Stimulated activated naive CD8-positive, alpha-beta T cell treated with anti-CD3 and anti-CD28 coated beads, Interleukin-15, Interleukin-2, amounts not matched to agents 100 ng/mL and 50 ng/mL, for 24 hours (primary cell): ENCODE results near the gene CA5A.
"Not testable (repeated sequence)": the region's sequence is repeated elsewhere in the genome, so short reads cannot be mapped to it uniquely, and the experiment has no call there.

Source experiments
- H3K27ac Mint-ChIP-seq: one replicate; pipeline ENCODE4 v1.8.0; 2021; ENCODE audit warnings: mild to moderate bottlenecking, mixed read lengths
- H3K27me3 Mint-ChIP-seq: one replicate; pipeline ENCODE4 v1.8.0; 2021; ENCODE audit warnings: mixed read lengths
- H3K36me3 Mint-ChIP-seq: one replicate; pipeline ENCODE4 v1.8.0; 2021; ENCODE audit warnings: low read depth, mixed read lengths
- H3K4me1 Mint-ChIP-seq: one replicate; pipeline ENCODE4 v1.8.0; 2021; ENCODE audit warnings: low read depth, mixed read lengths
- H3K4me3 Mint-ChIP-seq: one replicate; pipeline ENCODE4 v1.8.0; 2021; ENCODE audit warnings: mild to moderate bottlenecking, mixed read lengths
- H3K9me3 Mint-ChIP-seq: one replicate; pipeline ENCODE4 v1.8.0; 2021; ENCODE audit warnings: mixed read lengths

The CA5A gene

GRCh38 chr16:87936375-87937230, at the start of gene CA5A:
Gene CA5A, minus strand, starts transcription at chr16:87936529. Its CDS starts 79 bp downstream, at chr16:87936450.
- H3K27ac Mint-ChIP-seq, result no peak within 1 kb of the TSS
- H3K27me3 Mint-ChIP-seq, result no peaks in the 10 kb centered on the region
- H3K4me1 Mint-ChIP-seq, result peaks cover 5% of the 10 kb centered on the region
- no peak within 1 kb of the TSS for H3K4me3 Mint-ChIP-seq
- H3K36me3 Mint-ChIP-seq, result no peaks in the 10 kb centered on the region
- H3K9me3 Mint-ChIP-seq, result peaks cover 4% of the 10 kb centered on the region

DNA sequence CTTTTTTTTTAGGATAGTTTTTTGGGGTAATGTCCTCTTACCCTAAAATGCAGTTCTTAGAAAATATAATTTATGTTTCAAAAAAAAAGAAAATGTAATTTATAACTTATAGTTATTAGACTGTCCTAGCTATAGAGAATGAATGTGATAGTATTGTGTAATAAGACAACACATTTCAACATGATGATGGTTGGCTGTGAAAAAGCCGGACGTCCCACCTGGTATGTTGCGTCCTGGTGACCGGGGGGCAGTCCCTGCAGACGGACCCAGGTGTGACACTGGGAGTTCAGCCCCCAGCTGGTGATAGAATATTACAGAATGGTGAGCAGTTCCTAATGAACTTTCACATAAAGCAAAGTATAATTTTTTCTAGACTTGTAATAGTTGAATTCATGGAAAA, 49.2 kb upstream of the CA5A start:
- H3K4me3 Mint-ChIP-seq, H3K27me3 Mint-ChIP-seq, H3K9me3 Mint-ChIP-seq: not testable (repeated sequence)
- H3K4me1 Mint-ChIP-seq, result peaks cover 61% of the 10 kb centered on the region
- peaks cover 60% of the 10 kb centered on the region for H3K36me3 Mint-ChIP-seq
- H3K27ac Mint-ChIP-seq, result peak overlapping the region; percentile 95

- Mint-ChIP-seq H3K27ac (peak overlapping the region; percentile 90), H3K4me1 (peaks cover 69% of the 10 kb centered on the region), H3K36me3 (peaks cover 64% of the 10 kb centered on the region), H3K9me3 (no peaks in the 10 kb centered on the region), H3K27me3 (no peaks in the 10 kb centered on the region), H3K4me3 (peak overlapping the region; percentile 55)
These were observed 48.4 kb upstream of the CA5A start for GRCh38 chr16:87984632-87985267.

GRCh38 chr16:87984180-87984579, 47.9 kb upstream of the CA5A start:
- Mint-ChIP-seq H3K27ac (peak overlapping the region; percentile 90), H3K36me3 (peaks cover 67% of the 10 kb centered on the region), H3K4me1 (peaks cover 74% of the 10 kb centered on the region), H3K4me3 (peak overlapping the region; percentile 55)
- H3K9me3 Mint-ChIP-seq, H3K27me3 Mint-ChIP-seq: not testable (repeated sequence)

DNA sequence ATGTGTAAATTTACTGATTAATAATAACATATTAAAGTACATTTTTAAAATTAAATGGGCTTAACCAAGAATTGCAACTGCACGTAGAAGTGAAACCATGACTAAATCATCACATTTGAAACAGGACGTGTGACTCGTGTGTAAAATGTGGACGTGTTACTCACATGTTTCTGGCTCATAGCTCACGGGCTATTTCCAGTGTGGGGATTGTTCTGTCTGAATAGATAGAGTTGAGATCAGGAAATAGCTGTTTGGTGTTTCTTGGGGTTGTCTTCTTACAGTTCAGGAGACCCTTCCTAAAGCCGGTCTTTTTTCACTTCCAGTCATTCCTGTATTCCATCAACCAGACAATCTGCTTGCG, 47.4 kb upstream of the CA5A start:
- Mint-ChIP-seq H3K36me3 (peaks cover 68% of the 10 kb centered on the region), H3K27ac (peak overlapping the region; percentile 90), H3K4me1 (peaks cover 79% of the 10 kb centered on the region)
- not testable (repeated sequence) for H3K4me3 Mint-ChIP-seq, H3K27me3 Mint-ChIP-seq, H3K9me3 Mint-ChIP-seq

GRCh38 chr16:87983072-87983736, 46.9 kb upstream of the CA5A start:
- not testable (repeated sequence) for H3K9me3 Mint-ChIP-seq, H3K27me3 Mint-ChIP-seq
- Mint-ChIP-seq H3K36me3 (peaks cover 68% of the 10 kb centered on the region), H3K27ac (peak overlapping the region; percentile 77), H3K4me3 (peak overlapping the region; percentile 48), H3K4me1 (peaks cover 84% of the 10 kb centered on the region)

- Mint-ChIP-seq H3K36me3 (peaks cover 64% of the 10 kb centered on the region), H3K4me3 (peak overlapping the region; percentile 48), H3K4me1 (peaks cover 88% of the 10 kb centered on the region)
These were observed 46.3 kb upstream of the CA5A start for GRCh38 chr16:87982581-87983041.

DNA sequence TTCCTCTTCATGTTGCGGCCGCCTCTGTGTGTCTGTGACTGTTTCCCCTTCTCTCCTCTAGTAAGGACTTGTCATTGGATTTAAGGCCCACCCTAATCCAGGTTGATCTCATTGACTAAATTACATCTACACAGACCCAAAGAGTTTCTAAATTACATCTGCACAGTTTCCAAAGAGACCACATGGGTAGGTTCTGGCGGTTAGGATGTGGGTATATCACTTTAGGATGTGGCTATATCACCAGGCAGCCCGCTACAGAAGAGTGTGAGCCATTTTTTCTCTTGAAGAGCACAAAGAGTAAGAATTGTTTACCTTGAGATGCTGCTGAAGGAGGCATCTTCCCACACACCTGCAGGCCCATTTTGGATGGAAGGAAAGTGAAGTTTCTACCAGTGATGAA, 45.0 kb upstream of the CA5A start:
- Mint-ChIP-seq H3K36me3 (peaks cover 67% of the 10 kb centered on the region), H3K27ac (peak overlapping the region; percentile 77), H3K4me1 (peaks cover 91% of the 10 kb centered on the region), H3K4me3 (peak overlapping the region; percentile 42)
- H3K9me3 Mint-ChIP-seq, H3K27me3 Mint-ChIP-seq: not testable (repeated sequence)

More at GRCh38 chr16:87982581-87983041, 46.3 kb upstream of the CA5A start:
- H3K27me3 Mint-ChIP-seq, result no peaks in the 10 kb centered on the region
- no peaks in the 10 kb centered on the region for H3K9me3 Mint-ChIP-seq
- H3K27ac Mint-ChIP-seq, result peak overlapping the region; percentile 77

DNA sequence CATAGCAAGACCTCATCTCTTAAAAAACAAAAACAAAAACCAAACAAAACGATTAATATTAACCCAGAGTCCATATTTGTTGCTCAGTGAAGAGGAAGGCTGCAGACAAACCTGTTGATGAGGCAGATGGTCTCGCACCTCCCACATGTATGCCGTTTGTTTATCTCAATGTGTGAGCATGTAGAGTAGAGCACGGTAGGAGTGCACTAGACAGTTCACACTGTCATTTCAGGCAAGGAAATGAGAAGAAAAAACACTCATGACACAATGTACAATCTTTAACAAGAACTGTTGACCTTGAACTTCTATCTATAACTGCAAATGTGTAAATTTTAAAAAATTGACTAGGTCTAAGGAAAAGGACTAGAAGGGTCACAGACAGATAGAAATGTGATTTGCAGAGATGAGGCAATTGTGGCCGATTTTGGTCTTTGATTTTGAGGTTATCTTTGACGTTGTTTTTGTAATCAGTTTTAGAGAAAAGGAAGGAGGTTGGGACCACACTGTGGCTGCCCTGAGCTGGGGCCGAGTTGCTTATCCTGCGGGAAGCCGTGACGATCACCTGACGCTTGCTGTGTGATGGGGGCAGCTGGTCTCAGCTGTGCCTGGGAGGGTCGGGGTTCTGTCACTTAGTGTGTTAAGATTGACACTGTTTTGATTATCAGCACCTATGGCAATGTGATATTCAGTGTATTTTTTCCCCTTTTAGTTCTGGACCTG, 43.7 kb upstream of the CA5A start:
- H3K27me3 Mint-ChIP-seq, H3K9me3 Mint-ChIP-seq: not testable (repeated sequence)
- peak overlapping the region; percentile 22 for H3K4me3 Mint-ChIP-seq
- peaks cover 82% of the 10 kb centered on the region for H3K4me1 Mint-ChIP-seq
- peak overlapping the region; percentile 49 for H3K27ac Mint-ChIP-seq
- peaks cover 66% of the 10 kb centered on the region for H3K36me3 Mint-ChIP-seq

GRCh38 chr16:87979352-87979751, 43.0 kb upstream of the CA5A start:
- H3K27ac Mint-ChIP-seq, result no peak overlapping the region
- H3K4me3 Mint-ChIP-seq, result no peak overlapping the region
- no peaks in the 10 kb centered on the region for H3K27me3 Mint-ChIP-seq
- peaks cover 77% of the 10 kb centered on the region for H3K4me1 Mint-ChIP-seq
- peaks cover 59% of the 10 kb centered on the region for H3K36me3 Mint-ChIP-seq
- H3K9me3 Mint-ChIP-seq, result no peaks in the 10 kb centered on the region

- Mint-ChIP-seq H3K27me3 (no peaks in the 10 kb centered on the region), H3K27ac (no peak overlapping the region), H3K4me3 (no peak overlapping the region), H3K9me3 (no peaks in the 10 kb centered on the region), H3K36me3 (peaks cover 61% of the 10 kb centered on the region), H3K4me1 (peaks cover 74% of the 10 kb centered on the region)
These were observed 41.8 kb upstream of the CA5A start for GRCh38 chr16:87978127-87978526.

- no peak overlapping the region for H3K27ac Mint-ChIP-seq
- H3K27me3 Mint-ChIP-seq, result no peaks in the 10 kb centered on the region
- H3K4me3 Mint-ChIP-seq, result no peak overlapping the region
- peaks cover 61% of the 10 kb centered on the region for H3K36me3 Mint-ChIP-seq
- H3K4me1 Mint-ChIP-seq, result peaks cover 72% of the 10 kb centered on the region
- peaks cover 5% of the 10 kb centered on the region for H3K9me3 Mint-ChIP-seq
These were observed 40.3 kb upstream of the CA5A start for GRCh38 chr16:87976665-87977064.

GRCh38 chr16:87974178-87974577, 37.8 kb upstream of the CA5A start:
- Mint-ChIP-seq H3K36me3 (peaks cover 61% of the 10 kb centered on the region), H3K4me1 (peaks cover 64% of the 10 kb centered on the region), H3K27ac (peak overlapping the region; percentile 28), H3K9me3 (peaks cover 15% of the 10 kb centered on the region), H3K4me3 (no peak overlapping the region), H3K27me3 (no peaks in the 10 kb centered on the region)

- Mint-ChIP-seq H3K4me3 (no peak overlapping the region), H3K4me1 (peaks cover 64% of the 10 kb centered on the region), H3K27me3 (no peaks in the 10 kb centered on the region), H3K27ac (peak overlapping the region; percentile 55), H3K36me3 (peaks cover 57% of the 10 kb centered on the region), H3K9me3 (peaks cover 15% of the 10 kb centered on the region)
These were observed 37.4 kb upstream of the CA5A start for GRCh38 chr16:87973717-87974116.
